ENCODE results near the gene MOGAT2.

DNA sequence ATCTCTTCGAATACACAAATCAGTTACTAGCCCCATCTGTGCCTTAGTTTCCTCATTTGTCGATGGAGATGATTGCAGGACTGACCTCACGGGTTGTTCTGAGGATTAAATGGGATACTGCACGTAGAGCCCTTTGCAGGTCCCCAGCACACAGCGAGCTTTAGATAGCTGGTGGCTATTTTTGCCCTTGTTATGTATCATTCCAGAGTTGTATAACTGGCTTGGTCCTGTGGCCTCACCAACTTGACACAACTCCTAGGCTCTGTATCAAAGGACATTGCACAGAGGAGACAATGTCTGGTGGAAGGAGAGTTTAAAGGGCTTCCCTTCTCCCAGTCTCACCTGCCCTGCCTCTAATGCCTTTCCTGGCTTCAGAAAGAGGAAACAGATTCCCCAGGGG is 28.2 kb downstream of the MOGAT2 start:
- TF ChIP-seq TAF1 (IDR thresholded peaks at IDR 0.05; ENCODE audit: borderline replicate concordance, insufficient read depth, low read length) (no peak), POLR2AphosphoS5 (IDR thresholded peaks at IDR 0.05; ENCODE audit: low read depth, low read length) (no peak), SIN3A (IDR thresholded peaks at IDR 0.05; ENCODE audit: borderline replicate concordance, insufficient read depth, low read length) (no peak), FOXP2 (optimal IDR thresholded peaks at IDR 0.05; ENCODE audit: borderline replicate concordance, extremely low read depth, extremely low read length, insufficient read depth) (no peak)
- TF ChIP-seq, protein P1, sequence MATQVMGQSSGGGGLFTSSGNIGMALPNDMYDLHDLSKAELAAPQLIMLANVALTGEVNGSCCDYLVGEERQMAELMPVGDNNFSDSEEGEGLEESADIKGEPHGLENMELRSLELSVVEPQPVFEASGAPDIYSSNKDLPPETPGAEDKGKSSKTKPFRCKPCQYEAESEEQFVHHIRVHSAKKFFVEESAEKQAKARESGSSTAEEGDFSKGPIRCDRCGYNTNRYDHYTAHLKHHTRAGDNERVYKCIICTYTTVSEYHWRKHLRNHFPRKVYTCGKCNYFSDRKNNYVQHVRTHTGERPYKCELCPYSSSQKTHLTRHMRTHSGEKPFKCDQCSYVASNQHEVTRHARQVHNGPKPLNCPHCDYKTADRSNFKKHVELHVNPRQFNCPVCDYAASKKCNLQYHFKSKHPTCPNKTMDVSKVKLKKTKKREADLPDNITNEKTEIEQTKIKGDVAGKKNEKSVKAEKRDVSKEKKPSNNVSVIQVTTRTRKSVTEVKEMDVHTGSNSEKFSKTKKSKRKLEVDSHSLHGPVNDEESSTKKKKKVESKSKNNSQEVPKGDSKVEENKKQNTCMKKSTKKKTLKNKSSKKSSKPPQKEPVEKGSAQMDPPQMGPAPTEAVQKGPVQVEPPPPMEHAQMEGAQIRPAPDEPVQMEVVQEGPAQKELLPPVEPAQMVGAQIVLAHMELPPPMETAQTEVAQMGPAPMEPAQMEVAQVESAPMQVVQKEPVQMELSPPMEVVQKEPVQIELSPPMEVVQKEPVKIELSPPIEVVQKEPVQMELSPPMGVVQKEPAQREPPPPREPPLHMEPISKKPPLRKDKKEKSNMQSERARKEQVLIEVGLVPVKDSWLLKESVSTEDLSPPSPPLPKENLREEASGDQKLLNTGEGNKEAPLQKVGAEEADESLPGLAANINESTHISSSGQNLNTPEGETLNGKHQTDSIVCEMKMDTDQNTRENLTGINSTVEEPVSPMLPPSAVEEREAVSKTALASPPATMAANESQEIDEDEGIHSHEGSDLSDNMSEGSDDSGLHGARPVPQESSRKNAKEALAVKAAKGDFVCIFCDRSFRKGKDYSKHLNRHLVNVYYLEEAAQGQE (IDR thresholded peaks at IDR 0.05; ENCODE audit: insufficient read depth in 1 of 2, low read depth in 2 of 2, low read length in 2 of 2): no peak

Measured in PFSK-1 (cell line).